Adrenal gland (tissue), 5 donors: ENCODE measurements around the gene TNNI3K.

ENCODE experiments used
- POLR2A ChIP-seq, 2 donors: fragments of 450-650 bp; IDR thresholded peaks; one replicate each; pipeline ENCODE4 v1.6.1; 2017; ENCODE audit warnings: antibody characterized with exemption in 2 of 2, mild to moderate bottlenecking in 2 of 2, moderate library complexity in 1 of 2
- TF ChIP-seq, protein P1 (sequence below), 6 experiments: fragments of 450-650 bp in 4 of 6; fragments of 200-600 bp in 2 of 6; sonication (generic) in 1 of 6; IDR thresholded peaks; 1 replicate in 5 of 6; 2 replicates in 1 of 6; pipeline versions ENCODE4 v1.5.1 to v1.8.0; 2016 to 2021; ENCODE audit warnings: antibody characterized with exemption in 6 of 6, mild to moderate bottlenecking in 2 of 6, moderate library complexity in 1 of 6
- donor health status: DM: no; HTN: no; CAD: no.

DNA sequence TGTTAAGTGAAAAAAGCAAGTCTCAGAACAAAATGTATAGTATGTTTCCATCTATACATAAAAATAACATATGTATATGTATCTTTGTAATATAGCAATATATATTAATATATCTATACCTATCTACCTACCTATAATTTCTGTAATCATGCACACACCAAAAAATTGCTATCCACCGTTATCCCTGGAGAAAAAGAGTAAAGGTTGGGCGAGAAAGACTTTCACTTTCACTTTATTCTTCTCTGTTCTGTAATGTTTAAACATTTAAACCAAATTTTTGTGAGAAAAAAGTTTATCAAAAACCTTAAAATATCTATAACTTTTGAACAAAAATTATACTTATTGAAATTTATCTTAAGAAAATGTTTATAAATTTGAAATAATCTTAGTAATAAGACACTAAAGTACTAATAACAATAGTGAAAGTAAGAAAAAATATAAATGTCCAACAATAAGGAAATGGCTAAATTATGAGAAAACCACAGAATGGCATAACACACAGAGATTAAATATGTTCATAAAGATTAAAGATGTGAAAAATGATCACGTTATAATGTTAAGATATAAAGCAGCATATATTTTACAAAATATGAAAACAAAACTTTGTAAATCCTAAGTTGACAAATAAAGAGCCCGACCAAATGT lies 351.2 kb downstream of the TNNI3K start:
- no peak for TF ChIP-seq POLR2A (IDR thresholded peaks at IDR 0.05)
- TF ChIP-seq, protein P1, sequence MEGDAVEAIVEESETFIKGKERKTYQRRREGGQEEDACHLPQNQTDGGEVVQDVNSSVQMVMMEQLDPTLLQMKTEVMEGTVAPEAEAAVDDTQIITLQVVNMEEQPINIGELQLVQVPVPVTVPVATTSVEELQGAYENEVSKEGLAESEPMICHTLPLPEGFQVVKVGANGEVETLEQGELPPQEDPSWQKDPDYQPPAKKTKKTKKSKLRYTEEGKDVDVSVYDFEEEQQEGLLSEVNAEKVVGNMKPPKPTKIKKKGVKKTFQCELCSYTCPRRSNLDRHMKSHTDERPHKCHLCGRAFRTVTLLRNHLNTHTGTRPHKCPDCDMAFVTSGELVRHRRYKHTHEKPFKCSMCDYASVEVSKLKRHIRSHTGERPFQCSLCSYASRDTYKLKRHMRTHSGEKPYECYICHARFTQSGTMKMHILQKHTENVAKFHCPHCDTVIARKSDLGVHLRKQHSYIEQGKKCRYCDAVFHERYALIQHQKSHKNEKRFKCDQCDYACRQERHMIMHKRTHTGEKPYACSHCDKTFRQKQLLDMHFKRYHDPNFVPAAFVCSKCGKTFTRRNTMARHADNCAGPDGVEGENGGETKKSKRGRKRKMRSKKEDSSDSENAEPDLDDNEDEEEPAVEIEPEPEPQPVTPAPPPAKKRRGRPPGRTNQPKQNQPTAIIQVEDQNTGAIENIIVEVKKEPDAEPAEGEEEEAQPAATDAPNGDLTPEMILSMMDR (IDR thresholded peaks at IDR 0.05), result no peak
